Right cardiac atrium (tissue), 5 donors: ENCODE measurements around the gene MRPL52. TPM values are rescaled to one million over a fixed set of nuclear protein-coding genes. Genes with fewer than 3 reads are reported as not detected.
"Not testable (repeated sequence)": the region's sequence is repeated elsewhere in the genome, so short reads cannot be mapped to it uniquely, and the experiment has no call there.

Experiments used
- ATAC-seq, 2 donors: fragments of 200-7000 bp; cut with Tn5 transposase; one replicate each; pipeline versions ENCODE4 v1.8.0 to v1.9.1; 2020; ENCODE audit warnings: moderate library complexity in 2 of 2, mild to moderate bottlenecking in 1 of 2
- DNase-seq, 3 donors: peaks; one replicate each; pipeline ENCODE4 v3.0.0-alpha.2; 2020
- H3K27ac ChIP-seq: one replicate; pipeline ENCODE4 v1.5.1; 2013; ENCODE audit warnings: mild to moderate bottlenecking, low read length, control low read depth, moderate library complexity
- H3K27me3 ChIP-seq: one replicate; pipeline ENCODE4 v1.6.1; 2013; ENCODE audit not compliant: control insufficient read depth, insufficient read depth
- H3K4me1 ChIP-seq: one replicate; pipeline ENCODE4 v1.6.1; 2013; ENCODE audit warnings: low read length; ENCODE audit not compliant: control insufficient read depth, insufficient read depth
- H3K4me3 ChIP-seq: one replicate; pipeline ENCODE4 v1.5.1; 2013; ENCODE audit warnings: low read length, control low read depth
- H3K9me3 ChIP-seq: one replicate; pipeline ENCODE4 v1.6.1; 2013; ENCODE audit warnings: low read length; ENCODE audit not compliant: control insufficient read depth
- WGBS: extraction: QIAGEN DNeasy Blood & Tissue Kit; methylation state at CpG from one replicate; pipeline ENCODE4 v1.1.7; 2013; 5-methylcytosine and 5-hydroxymethylcytosine counted together
- intact Hi-C, 4 donors: fragments of 100-400 bp; cut with DNase I; formaldehyde crosslinking; loops; one replicate each; pipeline versions ENCODE4 v1.11.0 to v1.14.0; 2022 to 2023
- polyA plus RNA-seq: library from polyadenylated mRNA; stranded (reverse); fragments of 200-250 nt; gene quantifications from one replicate; pipeline ENCODE4 v1.2.3, GENCODE V29; 2013
- total RNA-seq, 4 donors: library from RNA; stranded (reverse); fragmentation: NEBNext Ultra II Directional; extraction: Animal tissue kit (Norgen Biotek cat#: 25700); gene quantifications; one replicate each; pipeline ENCODE4 v1.2.1, GENCODE V29; 2021
- donor health status: healthy with polysubstance abuse.
- donor health status: DM: no; HTN: yes; CAD: no.
- donor health status: DM: no; HTN: no; CAD: no.
- donor health status: DM: no; HTN: yes; CAD: no; lungs with severe emphysema.
- donor health status: DM: yes; HTN: yes; CAD: no.

MRPL52 gene
- total and polyA plus RNA-seq, 5 donors = 86.2 to 115 (median 94.6) TPM

GRCh38 chr14:22860377-22860776 lies 30.7 kb downstream of the MRPL52 start:
- DNase-seq, intact Hi-C loops, H3K27ac ChIP-seq, H3K9me3 ChIP-seq, ATAC-seq, H3K27me3 ChIP-seq, H3K4me3 ChIP-seq, H3K4me1 ChIP-seq: not testable (repeated sequence)
- WGBS = 87% methylated on average over 3 of the region's 3 CpGs

GRCh38 chr14:22861651-22862050 lies 32.0 kb downstream of the MRPL52 start:
- H3K27ac ChIP-seq = no peak overlapping the region
- H3K9me3 ChIP-seq = no peaks in the 10 kb centered on the region
- no peak for ATAC-seq
- intact Hi-C loops = no loop called here
- no peaks in the 10 kb centered on the region for H3K4me1 ChIP-seq
- DNase-seq = no peak
- H3K4me3 ChIP-seq = no peak overlapping the region
- no peaks in the 10 kb centered on the region for H3K27me3 ChIP-seq

DNA sequence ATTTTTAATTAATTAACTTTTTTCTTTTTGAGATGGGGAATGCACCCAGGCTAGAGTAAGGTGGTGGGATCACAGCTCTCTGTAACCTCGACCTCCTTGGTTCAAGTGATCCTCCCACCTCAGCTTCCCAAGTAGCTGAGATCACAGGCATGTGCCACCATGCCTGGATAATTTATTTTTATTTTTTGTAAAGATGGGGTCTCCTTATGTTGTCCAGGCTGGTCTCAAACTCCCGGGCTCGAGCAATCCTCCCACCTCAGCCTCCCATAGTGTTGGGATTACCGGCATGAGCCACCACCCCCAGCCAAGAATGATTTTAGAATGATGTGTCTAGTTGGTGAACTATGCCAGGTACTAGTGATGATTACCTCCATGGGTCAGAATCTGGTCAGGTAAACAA lies 35.3 kb downstream of the MRPL52 start:
- Histone ChIP-seq H3K9me3 (no peaks in the 10 kb centered on the region), H3K27me3 (no peaks in the 10 kb centered on the region), H3K4me1 (no peaks in the 10 kb centered on the region), H3K4me3 (no peak overlapping the region), H3K27ac (no peak overlapping the region)
- WGBS = 81% methylated on average over 4 of the region's 4 CpGs
- intact Hi-C loops = no loop called here
- ATAC-seq (no peak), DNase-seq (no peak)

DNA sequence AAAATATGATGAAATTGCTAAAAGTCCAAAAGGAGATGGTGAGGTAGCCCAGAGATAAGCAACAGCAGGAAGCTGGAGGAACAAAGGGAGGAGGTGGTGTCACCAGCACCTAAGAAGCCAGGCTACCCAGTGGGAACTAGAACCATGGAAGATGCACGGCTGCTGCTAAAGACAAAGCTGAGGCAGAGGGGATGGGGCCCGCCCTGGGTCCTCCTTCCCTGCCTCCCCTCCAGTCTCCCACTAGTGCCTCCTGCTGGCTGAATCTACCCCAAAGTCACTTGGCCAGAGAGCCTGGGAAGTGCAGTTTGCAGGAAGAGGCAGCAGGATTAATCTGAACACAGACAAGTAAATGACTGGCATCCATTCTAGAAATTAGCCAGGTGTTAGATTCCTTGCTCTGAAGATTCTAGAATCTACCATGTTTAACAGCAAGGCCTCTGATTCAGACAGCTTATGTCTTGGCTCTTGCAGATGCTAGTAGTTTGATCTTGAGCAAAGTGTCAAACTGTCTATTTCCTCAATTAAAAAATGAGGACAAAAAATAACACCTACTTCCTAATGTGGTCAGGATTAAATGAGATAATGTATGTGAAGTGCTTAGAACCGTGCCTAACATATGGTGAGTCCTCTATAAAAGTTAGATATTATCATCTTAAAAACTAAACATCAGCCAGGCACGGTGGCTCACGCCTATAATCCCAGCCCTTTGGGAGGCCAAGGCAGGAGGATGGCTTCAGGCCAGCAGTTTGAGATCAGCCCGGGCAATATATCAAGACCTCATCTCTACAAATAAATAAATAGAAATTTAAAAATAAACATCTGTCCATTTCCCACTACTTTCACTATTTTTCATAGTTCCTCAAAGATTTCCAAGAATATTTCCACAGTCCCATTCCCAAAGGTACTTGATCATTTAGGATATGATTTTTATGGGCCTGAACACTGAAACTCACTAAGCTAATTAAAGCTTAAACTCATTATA lies 36.0 kb downstream of the MRPL52 start:
- Histone ChIP-seq H3K4me3 (no peak overlapping the region), H3K4me1 (peaks cover 2% of the 10 kb centered on the region), H3K27ac (no peak overlapping the region), H3K9me3 (no peaks in the 10 kb centered on the region), H3K27me3 (no peaks in the 10 kb centered on the region)
- no peak for DNase-seq
- intact Hi-C loops = no loop called here
- no peak for ATAC-seq
- WGBS = 46% methylated on average over 6 of the region's 6 CpGs

DNA sequence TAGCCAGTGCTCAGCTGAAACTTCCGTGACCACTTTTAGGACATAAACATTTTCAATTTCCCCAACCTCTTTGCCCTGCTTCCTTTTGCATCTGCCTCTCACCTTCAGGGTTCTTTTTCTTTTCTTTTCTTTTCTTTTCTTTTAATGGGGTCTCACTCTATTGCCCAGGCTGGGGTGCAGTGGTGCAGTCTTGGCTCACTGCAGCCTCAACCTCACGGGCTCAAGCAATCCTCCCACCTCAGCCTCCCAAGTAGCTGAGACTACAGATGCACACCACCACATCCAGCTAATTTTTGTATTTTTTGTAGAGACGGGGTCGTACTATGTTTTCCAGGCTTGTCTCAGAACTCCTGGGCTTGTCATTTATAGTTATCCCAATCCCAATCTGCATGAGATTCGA lies 37.2 kb downstream of the MRPL52 start:
- no peak for ATAC-seq
- no peak for DNase-seq
- H3K27me3 ChIP-seq = no peaks in the 10 kb centered on the region
- H3K4me1 ChIP-seq = peaks cover 2% of the 10 kb centered on the region
- intact Hi-C loops = no loop called here
- WGBS = 98% methylated on average over 5 of the region's 5 CpGs
- no peaks in the 10 kb centered on the region for H3K9me3 ChIP-seq
- H3K27ac ChIP-seq = no peak overlapping the region
- H3K4me3 ChIP-seq = no peak overlapping the region

GRCh38 chr14:22870811-22871223 lies 41.1 kb downstream of the MRPL52 start:
- peak; percentile 4 to 6 for ATAC-seq
- 4% methylated on average over 1 of the region's 1 CpG for WGBS
- peak overlapping the region; percentile 81 for H3K27ac ChIP-seq
- H3K4me3 ChIP-seq = peak overlapping the region; percentile 72
- intact Hi-C loops = no loop called here
- DNase-seq = no peak
- H3K27me3 ChIP-seq = no peaks in the 10 kb centered on the region
- H3K9me3 ChIP-seq = no peaks in the 10 kb centered on the region
- peaks cover 5% of the 10 kb centered on the region for H3K4me1 ChIP-seq

DNA sequence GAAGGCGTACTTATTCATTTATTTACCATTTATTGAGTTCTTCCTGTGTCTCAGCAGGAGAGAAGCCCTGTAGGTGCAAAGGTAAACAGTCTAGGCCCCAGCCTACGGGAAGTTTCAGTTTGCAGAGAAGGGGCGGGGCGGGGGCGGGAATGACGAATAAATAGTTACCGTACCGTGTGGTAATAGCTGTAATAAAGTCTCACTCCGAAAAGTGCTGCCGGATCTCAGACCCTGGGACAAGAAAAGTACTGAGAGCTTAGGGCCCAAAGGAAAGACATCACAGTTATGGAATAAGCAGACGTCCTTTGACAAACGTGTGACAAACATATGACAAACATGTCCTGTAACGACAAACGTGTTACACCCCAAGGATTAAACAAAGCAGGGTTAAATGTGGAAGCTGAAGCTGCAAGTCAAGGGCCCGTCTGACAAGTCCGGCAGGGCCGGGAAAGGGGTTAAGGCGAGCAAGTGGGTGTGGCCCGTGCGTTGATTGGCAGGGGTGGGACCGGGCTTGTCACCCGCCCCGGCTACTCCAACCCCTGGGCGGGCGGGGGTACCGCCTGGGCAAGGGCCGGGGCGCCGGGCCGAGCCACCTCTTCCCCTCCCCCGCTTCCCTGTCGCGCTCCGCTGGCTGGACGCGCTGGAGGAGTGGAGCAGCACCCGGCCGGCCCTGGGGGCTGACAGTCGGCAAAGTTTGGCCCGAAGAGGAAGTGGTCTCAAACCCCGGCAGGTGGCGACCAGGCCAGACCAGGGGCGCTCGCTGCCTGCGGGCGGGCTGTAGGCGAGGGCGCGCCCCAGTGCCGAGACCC lies 41.7 kb downstream of the MRPL52 start, which contains the start of gene LRP10:
Gene LRP10 (plus strand): TSS at position 517 of the 809 bp plus-strand sequence. CDS start 564 bp downstream, outside the sequence.
- H3K27ac ChIP-seq = peak within 1 kb of the TSS; percentile 81
- peak; percentile 92 to 97 (median 97) for DNase-seq
- H3K9me3 ChIP-seq = no peaks in the 10 kb centered on the region
- under 1% methylated on average over 50 of the region's 50 CpGs for WGBS
- ATAC-seq = peak; percentile 97
- peak within 1 kb of the TSS; percentile 72 for H3K4me3 ChIP-seq
- peaks cover 5% of the 10 kb centered on the region for H3K4me1 ChIP-seq
- no peaks in the 10 kb centered on the region for H3K27me3 ChIP-seq
- intact Hi-C loops = no loop called here

DNA sequence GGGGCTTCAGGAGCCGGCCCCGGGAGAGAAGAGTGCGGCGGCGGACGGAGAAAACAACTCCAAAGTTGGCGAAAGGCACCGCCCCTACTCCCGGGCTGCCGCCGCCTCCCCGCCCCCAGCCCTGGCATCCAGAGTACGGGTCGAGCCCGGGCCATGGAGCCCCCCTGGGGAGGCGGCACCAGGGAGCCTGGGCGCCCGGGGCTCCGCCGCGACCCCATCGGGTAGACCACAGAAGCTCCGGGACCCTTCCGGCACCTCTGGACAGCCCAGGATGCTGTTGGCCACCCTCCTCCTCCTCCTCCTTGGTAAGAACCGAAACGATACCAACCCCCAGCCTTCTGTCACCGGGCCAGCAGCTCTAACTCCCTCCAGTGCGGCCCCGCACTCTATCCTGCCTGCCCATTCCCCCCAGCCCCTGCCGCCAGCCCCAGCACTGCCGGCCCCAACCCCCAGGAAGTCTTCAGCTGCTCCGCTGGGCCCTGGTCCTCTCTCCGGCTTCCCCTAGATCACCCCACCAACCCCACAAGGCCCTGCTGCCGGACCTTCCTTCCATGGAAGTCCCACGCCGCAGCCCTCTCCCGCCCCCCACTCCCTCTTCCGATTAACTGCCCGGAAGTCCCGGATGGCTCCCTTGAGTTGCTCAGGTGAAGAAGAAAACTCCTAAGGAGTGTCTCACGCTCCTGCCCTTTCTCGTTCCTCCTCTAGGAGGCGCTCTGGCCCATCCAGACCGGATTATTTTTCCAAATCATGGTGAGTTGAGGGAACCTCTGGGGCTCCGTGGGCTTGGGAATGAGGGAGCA lies 42.5 kb downstream of the MRPL52 start:
- no peaks in the 10 kb centered on the region for H3K27me3 ChIP-seq
- peak overlapping the region; percentile 72 for H3K4me3 ChIP-seq
- intact Hi-C loops = no loop called here
- H3K27ac ChIP-seq = peak overlapping the region; percentile 81
- peak; percentile 75 to 91 (median 88) for DNase-seq
- peaks cover 5% of the 10 kb centered on the region for H3K4me1 ChIP-seq
- ATAC-seq = peak; percentile 58 to 64
- H3K9me3 ChIP-seq = no peaks in the 10 kb centered on the region
- WGBS = under 1% methylated on average over 45 of the region's 45 CpGs

- Histone ChIP-seq H3K4me1 (peaks cover 5% of the 10 kb centered on the region), H3K4me3 (peak overlapping the region; percentile 72), H3K27me3 (no peaks in the 10 kb centered on the region), H3K9me3 (no peaks in the 10 kb centered on the region), H3K27ac (peak overlapping the region; percentile 81)
- intact Hi-C loops = no loop called here
- 51% methylated on average over 10 of the region's 10 CpGs for WGBS
- DNase-seq (no peak), ATAC-seq (no peak)
Observed at GRCh38 chr14:22872833-22873520, 43.3 kb downstream of the MRPL52 start.
